HepG2 (cell line): Measurements from ENCODE around the gene KXD1. TPM values are rescaled to one million over a fixed set of nuclear protein-coding genes. Genes with fewer than 3 reads are reported as not detected.
A peak's percentile ranks its signal among the peaks of the same experiment; 100 is the strongest.

Experiments used
- ATF1 ChIP-seq: IDR thresholded peaks from 2 replicates; pipeline ENCODE4 v1.6.1; 2016; ENCODE audit warnings: mild to moderate bottlenecking, control low read depth
- BCL6 ChIP-seq: IDR thresholded peaks from 2 replicates; pipeline ENCODE4 v1.6.1; 2016; ENCODE audit warnings: missing genetic modification reagents, missing compliant biosample characterization
- CEBPB ChIP-seq: IDR thresholded peaks from 2 replicates; pipeline ENCODE4 v1.6.1; 2011; ENCODE audit warnings: low read depth, low read length, improper control_type of control experiment, borderline replicate concordance
- DNMT1 ChIP-seq: sonication (generic); formaldehyde crosslinking; IDR thresholded peaks from 2 replicates; pipeline ENCODE4 v1.5.1; 2020; ENCODE audit warnings: mild to moderate bottlenecking, missing genetic modification reagents
- IKZF4 ChIP-seq: sonication (generic); formaldehyde crosslinking; IDR thresholded peaks from 2 replicates; pipeline ENCODE4 v1.5.1; 2020; ENCODE audit warnings: borderline replicate concordance, mild to moderate bottlenecking, low read depth, missing genetic modification reagents; ENCODE audit errors: not compliant biosample characterization
- KLF6 ChIP-seq: IDR thresholded peaks from 2 replicates; pipeline ENCODE4 v1.8.0; 2016; ENCODE audit warnings: missing biosample characterization, missing genetic modification reagents
- PRDM10 ChIP-seq: sonication (generic); formaldehyde crosslinking; IDR thresholded peaks from 2 replicates; pipeline ENCODE4 v1.4.0; 2020; ENCODE audit warnings: low read depth, missing genetic modification reagents
- SMARCE1 ChIP-seq: fragments of 450-650 bp; IDR thresholded peaks from 2 replicates; pipeline ENCODE4 v1.6.1; 2017; ENCODE audit warnings: borderline replicate concordance
- SNAPC5 ChIP-seq: sonication (generic); formaldehyde crosslinking; IDR thresholded peaks from 2 replicates; pipeline ENCODE4 v1.8.1; 2023; ENCODE audit warnings: mild to moderate bottlenecking, missing genetic modification reagents, borderline replicate concordance
- STAT6 ChIP-seq: sonication (generic); formaldehyde crosslinking; IDR thresholded peaks from 2 replicates; pipeline ENCODE4 v1.4.0; 2020; ENCODE audit warnings: missing genetic modification reagents, mild to moderate bottlenecking, borderline replicate concordance
- THAP11 ChIP-seq: IDR thresholded peaks from 2 replicates; pipeline ENCODE4 v1.6.1; 2016; ENCODE audit warnings: missing biosample characterization, missing genetic modification reagents
- ZBTB25 ChIP-seq: IDR thresholded peaks from 2 replicates; pipeline ENCODE4 v1.6.1; 2018; ENCODE audit warnings: missing genetic modification reagents
- ZBTB44 ChIP-seq: sonication (generic); formaldehyde crosslinking; IDR thresholded peaks from 2 replicates; pipeline ENCODE4 v1.4.0; 2020; ENCODE audit warnings: missing genetic modification reagents
- ZFX ChIP-seq: sonication (generic); formaldehyde crosslinking; IDR thresholded peaks from 2 replicates; pipeline ENCODE4 v1.4.0; 2020; ENCODE audit warnings: mild to moderate bottlenecking, low read depth, missing genetic modification reagents, moderate library complexity
- ZNF24 ChIP-seq: fragments of 450-650 bp; IDR thresholded peaks from 2 replicates; pipeline ENCODE4 v1.6.1; 2017; ENCODE audit warnings: antibody characterized with exemption, mild to moderate bottlenecking
- ZNF317 ChIP-seq: sonication (generic); formaldehyde crosslinking; IDR thresholded peaks from 2 replicates; pipeline ENCODE4 v1.5.0; 2020; ENCODE audit warnings: mild to moderate bottlenecking, missing genetic modification reagents
- ZNF557 ChIP-seq: sonication (generic); formaldehyde crosslinking; IDR thresholded peaks from 2 replicates; pipeline ENCODE4 v1.4.0; 2020; ENCODE audit warnings: missing genetic modification reagents
- ZNF782 ChIP-seq: sonication (generic); formaldehyde crosslinking; IDR thresholded peaks from 2 replicates; pipeline ENCODE4 v1.4.0; 2020; ENCODE audit warnings: missing genetic modification reagents, mild to moderate bottlenecking, borderline replicate concordance
- ZSCAN31 ChIP-seq: sonication (generic); formaldehyde crosslinking; IDR thresholded peaks from 2 replicates; pipeline ENCODE4 v1.5.0; 2020; ENCODE audit warnings: low read depth, mild to moderate bottlenecking, missing genetic modification reagents
- polyA plus RNA-seq, 8 experiments: library from polyadenylated mRNA; depleted of rRNA in 3 of 8; stranded (reverse) in 7 of 8; unstranded in 1 of 8; fragments of >200 nt; fragmentation: Illumina TruSeq in 4 of 8; extraction: Trizol in 4 of 8; gene quantifications; 2 replicates each; pipeline versions ENCODE4 v1.2.1 to v1.2.3, GENCODE V29; 2011 to 2016; ENCODE audit warnings: low read depth in 4 of 8, missing spikeins in 1 of 8, mixed read lengths in 1 of 8; ENCODE audit not compliant: insufficient read depth in 1 of 8
- total RNA-seq, 5 experiments: library from RNA; depleted of rRNA; stranded (reverse); fragments of >200 nt; fragmentation: Illumina TruSeq; extraction: Trizol; gene quantifications; 2 replicates each; pipeline ENCODE4 v1.2.3, GENCODE V29; 2016; ENCODE audit warnings: low read depth in 1 of 5

Gene KXD1
- total and polyA plus RNA-seq, 2 of the 13 experiments (the other 11 are each of a cell fraction or from before 2014, with no cell fraction given) = 44.6 to 143 TPM

GRCh38 chr19:18588611-18589379 lies 31.1 kb downstream of the KXD1 start, which contains the start of gene REX1BD (continued):
- TF ChIP-seq IKZF4 (peak; percentile 42), ZBTB44 (CRISPR knock-in tag) (no peak), ATF1 (CRISPR knock-in tag) (no peak), ZBTB25 (peak; percentile 81), ZFX (CRISPR knock-in tag) (peak; percentile 81), SMARCE1 (no peak), SNAPC5 (no peak), ZNF24 (0 out of 2 replicates have a peak, but pooled peaks have one; percentile 23), ZNF782 (CRISPR knock-in tag) (peak; percentile 25; the same call in 1 of the 2 replicates), BCL6 (peak; percentile 53), DNMT1 (CRISPR knock-in tag) (no peak; the same call in 1 of the 2 replicates), ZNF557 (no peak; the same call in none of the 2 replicates), PRDM10 (CRISPR knock-in tag) (no peak), KLF6 (CRISPR knock-in tag) (peak; percentile 21; the same call in 1 of the 2 replicates), ZNF317 (peak; percentile 55; the same call in 1 of the 2 replicates), CEBPB (no peak), ZSCAN31 (CRISPR knock-in tag) (peak; percentile 86), THAP11 (CRISPR knock-in tag) (peak; percentile 83), STAT6 (CRISPR knock-in tag) (peak; percentile 73; the same call in 1 of the 2 replicates)
